GM19035 (cell line): Measurements from ENCODE around the gene MYD88.
"Not testable (repeated sequence)": the region's sequence is repeated elsewhere in the genome, so short reads cannot be mapped to it uniquely, and the experiment has no call there.

Experiments used
- ATAC-seq: cut with Tn5 transposase; IDR thresholded peaks from one replicate; pipeline ENCODE4 v1.9.1; 2021; ENCODE audit not compliant: unreplicated experiment

The MYD88 gene

DNA sequence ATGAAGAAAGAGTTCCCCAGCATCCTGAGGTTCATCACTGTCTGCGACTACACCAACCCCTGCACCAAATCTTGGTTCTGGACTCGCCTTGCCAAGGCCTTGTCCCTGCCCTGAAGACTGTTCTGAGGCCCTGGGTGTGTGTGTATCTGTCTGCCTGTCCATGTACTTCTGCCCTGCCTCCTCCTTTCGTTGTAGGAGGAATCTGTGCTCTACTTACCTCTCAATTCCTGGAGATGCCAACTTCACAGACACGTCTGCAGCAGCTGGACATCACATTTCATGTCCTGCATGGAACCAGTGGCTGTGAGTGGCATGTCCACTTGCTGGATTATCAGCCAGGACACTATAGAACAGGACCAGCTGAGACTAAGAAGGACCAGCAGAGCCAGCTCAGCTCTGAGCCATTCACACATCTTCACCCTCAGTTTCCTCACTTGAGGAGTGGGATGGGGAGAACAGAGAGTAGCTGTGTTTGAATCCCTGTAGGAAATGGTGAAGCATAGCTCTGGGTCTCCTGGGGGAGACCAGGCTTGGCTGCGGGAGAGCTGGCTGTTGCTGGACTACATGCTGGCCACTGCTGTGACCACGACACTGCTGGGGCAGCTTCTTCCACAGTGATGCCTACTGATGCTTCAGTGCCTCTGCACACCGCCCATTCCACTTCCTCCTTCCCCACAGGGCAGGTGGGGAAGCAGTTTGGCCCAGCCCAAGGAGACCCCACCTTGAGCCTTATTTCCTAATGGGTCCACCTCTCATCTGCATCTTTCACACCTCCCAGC, 2.9 kb downstream of the MYD88 start:
- ATAC-seq: no peak

DNA sequence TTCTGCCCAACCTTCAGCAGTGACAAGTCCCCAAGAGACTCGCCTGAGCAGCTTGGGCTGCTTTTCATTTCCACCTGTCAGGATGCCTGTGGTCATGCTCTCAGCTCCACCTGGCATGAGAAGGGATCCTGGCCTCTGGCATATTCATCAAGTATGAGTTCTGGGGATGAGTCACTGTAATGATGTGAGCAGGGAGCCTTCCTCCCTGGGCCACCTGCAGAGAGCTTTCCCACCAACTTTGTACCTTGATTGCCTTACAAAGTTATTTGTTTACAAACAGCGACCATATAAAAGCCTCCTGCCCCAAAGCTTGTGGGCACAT, 3.5 kb downstream of the MYD88 start:
- ATAC-seq: no peak

DNA sequence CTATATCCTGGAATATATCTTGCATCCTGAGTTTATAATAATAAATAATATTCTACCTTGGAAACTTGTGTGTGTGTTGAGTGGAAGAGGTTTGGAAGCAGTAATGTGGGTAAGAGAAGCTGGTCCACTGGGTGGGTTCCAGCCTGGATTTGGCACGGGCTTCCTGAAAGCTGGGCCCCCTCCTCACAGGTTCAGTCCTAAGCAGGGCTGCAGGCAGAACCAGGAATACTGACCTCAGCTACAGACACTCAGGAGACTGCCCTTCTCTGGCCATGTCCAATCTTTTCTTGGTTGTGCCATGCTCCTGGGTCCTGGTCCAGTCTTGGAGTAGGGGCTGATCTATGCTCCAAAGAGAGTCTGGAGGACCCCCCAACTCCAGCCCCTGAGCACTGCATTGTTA, 4.5 kb downstream of the MYD88 start:
- no peak for ATAC-seq

DNA sequence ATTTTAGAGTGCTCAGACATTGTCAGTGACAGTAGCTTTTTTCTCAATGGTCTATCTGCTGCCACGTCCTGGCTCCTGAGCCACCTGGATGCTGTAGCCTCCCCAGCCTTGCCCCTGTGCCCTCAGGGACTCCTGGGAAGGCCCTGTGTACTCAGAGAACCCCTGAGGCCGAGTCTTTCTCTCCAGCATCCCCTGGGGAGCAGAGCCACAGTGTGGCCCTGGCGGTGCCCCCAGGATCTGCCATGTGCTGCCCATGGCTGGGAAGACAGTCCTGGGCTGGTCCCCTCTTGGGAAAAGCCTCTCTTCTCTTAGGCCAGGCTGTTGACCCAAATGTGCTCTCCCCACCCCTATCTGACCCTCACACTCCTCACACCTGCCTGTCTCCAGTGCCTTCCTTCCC, 5.0 kb downstream of the MYD88 start:
- ATAC-seq: no peak

DNA sequence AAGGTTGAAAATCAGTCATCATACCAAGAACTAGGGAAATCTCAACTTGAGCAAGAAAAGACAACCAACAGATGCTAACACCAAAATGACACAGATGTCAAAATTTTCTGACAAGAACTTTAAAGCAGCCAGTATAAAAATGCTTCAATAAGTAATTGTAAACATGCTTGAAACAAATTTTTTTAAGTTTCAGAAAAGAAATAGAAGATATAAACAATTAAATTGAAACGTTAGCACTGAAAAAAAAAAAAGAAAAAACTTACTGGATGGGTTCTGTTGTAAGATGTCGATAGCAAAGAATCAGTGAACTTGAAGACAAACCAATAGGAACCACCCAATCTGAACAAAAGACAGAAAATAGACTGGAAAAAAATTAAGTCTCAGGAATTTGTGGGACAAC, 8.0 kb downstream of the MYD88 start:
- ATAC-seq: no peak

DNA sequence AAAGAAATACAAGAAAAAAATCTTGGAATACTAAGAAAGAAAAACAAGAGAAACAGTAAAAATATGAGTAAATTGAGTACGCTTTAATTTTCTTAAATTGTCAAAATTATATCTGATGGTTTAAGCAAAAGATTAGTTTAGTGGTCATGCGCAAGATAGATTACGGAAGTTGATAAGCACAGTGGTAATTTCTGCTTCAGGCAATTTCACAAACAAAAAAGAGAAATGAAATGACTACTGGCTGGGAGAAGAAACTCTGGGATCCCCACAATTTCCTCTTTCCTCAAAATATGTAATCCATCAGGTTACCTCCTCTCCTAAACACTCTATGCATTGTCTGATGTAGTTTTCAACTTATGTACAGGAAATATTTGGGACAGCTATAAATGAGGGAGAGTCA, 9.0 kb downstream of the MYD88 start:
- ATAC-seq: no peak

DNA sequence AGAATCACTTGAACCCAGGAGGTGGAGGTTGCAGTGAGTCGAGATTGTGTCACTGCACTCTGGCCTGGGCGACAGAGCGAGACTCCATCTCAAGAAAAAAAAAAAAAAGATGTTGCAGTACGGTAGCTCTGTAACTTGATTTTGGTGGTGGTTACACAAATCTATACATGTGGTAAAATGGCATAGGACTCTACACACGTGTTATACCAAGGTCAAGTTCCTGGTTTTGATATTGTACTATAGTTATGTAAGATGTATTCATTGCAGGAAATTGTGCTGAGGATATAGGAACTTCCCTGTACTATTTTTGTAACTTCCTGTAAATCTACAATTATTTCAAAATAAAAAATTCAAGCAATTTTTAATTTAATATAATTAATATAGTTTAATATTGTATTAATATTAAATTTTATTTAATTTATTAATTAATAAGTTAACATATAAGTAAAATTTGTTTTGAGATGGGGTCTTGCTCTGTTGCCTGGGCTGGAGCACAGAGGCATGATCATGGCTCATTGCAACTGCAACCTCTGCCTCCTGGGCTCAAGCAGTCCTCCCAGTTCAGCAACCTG, 9.9 kb downstream of the MYD88 start:
- ATAC-seq: no peak

DNA sequence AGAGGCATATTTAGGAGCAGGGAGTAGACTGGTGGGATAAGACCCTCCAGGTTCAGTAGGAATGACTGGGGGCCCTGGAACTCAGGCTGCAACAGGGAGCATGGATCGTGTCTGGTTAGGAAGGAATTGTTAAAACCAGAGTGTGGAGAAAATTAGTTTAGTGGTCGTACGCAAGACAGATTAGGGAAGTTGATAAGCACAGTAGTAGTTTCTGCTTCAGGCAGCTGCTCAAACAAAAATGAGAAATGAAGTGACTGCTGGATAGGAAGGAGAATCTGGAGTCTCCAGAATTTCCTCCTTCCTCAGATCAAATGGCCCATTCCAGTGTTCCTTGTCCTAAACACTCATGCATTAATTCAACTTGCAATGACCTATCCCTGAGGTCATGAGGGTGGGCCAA, 11.2 kb downstream of the MYD88 start:
- no peak for ATAC-seq

DNA sequence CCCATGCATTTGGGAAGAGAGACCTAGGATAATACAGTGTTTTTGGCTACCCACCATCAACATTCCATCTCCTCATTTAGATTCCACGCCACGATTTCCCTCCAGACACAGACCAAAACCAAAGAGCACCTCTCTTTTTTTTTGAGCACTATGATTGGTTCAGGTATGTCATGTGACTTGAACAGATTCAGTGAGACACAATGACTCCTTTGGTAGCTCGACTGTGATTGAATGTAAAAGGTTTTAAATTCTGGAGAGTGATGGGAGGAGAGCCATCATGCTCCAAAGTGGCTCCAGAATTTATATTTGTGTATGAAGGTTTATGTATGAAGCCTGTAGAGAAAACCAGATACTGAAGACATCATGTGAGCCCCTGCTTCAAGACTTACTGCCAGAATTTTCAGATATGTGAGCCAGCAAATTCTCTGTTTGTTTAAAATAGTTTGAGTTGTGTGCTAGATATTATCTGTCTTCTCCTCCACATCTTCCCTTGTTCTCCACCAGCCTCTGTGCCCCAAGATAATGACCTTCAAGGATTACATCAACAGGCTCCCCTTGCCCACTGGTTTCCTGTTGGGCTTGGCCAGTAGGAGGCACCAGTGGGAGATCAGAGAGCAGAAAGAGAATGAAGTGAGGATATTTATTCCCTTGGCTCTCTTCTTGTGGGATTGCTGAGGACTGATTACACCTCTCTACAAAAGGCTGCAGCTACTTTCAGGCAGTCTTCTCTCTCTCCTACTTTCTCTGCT, 12.5 kb downstream of the MYD88 start:
- no peak for ATAC-seq

DNA sequence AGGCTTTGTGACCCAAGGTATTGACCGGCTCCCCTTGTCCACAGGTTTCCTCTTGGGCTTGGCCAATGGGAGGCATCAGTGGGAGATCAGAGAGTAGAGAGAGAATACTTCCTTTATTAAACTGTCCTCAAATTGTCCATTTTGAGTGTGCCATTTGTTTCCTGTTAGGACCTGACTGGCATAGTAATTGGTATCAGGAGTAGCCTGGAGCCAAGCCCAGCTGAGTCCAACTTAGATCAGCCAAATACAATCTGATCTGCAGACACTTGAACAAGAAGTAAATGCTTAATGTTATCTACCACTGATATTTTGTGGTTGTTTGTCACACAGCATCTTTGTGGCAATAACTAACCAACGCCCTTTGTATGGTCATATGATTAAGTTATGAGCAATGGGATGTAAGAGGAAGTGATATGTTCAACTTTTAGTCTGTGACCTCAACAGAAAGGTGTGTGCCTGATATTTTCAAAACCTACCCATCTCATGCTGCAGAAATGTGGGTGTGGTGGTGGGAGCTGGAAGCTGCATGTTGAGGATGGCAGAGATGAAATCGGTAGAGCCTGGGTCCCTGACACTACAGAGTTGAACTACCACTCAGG, 13.3 kb downstream of the MYD88 start:
- no peak for ATAC-seq

DNA sequence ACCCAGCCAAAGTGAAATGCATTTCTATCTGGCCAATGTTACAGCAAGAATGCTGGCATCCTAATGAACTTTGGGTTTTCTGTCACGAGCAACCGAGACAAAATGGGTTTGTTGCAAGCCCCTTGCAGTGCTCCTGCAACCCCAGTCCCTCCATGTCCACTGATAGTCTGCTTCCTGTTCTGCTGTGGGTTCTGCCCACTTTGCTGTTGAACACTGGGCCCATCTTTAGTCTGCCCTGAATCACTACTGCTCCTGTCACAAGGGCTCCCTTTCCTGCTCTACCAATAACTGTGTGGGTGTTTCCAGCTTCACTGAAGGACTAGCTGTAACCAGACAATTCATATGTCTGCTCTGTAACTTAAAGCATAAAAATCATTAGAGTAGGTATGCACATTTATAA, 14.1 kb downstream of the MYD88 start:
- no peak for ATAC-seq

DNA sequence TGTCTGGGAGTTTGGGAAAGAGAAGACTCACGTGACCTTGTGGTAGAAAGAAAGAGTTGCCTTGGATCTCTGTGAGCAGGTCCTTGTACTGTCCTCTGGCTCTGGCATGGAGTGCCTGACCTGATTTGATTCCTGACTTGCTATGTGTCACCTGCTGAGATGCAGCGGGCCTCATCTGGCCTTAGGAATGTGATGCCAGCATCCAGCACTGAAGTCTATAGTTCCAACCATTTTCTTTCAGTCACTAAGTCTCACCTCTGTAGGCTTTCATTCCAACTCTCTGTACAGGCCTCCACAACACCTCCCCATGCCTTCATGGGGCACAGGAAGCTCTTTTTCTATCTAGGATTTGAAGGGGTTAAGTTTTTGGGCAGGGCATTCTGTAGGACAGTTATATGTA, 14.8 kb downstream of the MYD88 start:
- no peak for ATAC-seq

DNA sequence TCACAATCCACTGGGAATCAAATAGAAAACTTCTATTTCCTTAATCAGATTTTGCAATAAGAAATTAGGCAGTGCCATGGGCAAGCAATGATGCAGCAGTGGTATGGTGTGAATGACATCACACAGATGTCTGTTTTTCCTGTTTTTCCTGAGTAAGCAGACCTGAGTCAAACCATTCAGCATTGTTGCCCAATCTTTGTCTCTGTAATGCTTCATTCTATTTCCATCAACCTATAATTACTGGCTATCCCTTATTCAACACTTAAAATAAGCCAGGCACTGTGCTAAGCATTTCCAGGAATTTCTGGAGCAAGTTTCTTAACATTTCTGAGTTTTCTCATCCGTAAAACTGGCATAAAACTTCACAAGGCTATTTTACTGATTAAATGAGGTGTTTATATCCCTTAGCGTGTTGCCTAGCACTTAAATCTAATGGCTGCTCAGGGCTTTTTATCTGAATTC, 15.6 kb downstream of the MYD88 start:
- no peak for ATAC-seq

DNA sequence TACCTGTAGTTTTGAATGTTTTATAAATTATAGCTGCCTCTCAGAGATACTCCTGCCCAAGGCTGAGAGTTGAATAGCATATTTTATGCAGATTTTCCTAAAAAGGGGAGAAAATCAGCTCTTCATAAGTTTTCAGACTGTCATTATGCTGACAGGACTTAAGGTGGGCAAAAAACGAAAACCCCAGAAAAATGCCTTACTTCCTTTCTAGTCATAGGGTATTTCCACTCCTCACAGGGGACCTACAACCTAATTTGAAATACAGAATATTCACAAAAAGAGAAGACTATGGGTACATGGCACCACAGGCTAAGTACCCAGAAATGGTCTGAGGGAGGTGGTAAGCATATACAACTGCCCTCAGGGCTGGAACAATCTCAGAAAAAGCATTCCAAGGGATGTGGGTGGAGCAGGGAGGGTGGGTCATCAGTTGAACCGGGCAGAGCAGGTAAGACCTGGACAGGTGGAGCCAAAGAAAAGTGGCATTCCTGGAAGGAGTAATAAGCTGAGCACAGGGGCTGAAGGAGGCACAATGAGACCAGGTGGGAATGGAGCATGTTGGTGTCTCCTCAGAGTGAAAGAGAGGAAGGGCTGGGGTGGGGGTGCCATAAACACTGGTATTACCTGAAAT, 16.3 kb downstream of the MYD88 start:
- no peak for ATAC-seq

DNA sequence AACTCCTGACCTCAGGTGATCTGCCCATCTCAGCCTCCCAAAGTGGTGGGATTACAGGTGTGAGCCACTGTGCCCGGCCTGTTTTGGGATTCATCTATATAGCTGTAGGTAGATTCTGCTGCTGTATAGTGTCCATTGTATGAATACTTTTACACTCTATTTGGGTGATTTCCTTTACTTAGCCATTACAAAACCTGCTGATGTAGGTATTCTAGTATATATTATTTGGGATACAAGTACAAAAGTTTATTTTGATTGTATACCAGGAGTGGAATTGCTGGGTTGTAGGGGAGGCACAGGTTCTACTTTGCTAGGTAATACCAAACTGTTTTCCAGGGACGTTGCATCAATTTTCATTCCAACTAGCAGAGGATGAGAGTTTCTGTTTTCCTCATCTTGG, 17.4 kb downstream of the MYD88 start:
- no peak for ATAC-seq

DNA sequence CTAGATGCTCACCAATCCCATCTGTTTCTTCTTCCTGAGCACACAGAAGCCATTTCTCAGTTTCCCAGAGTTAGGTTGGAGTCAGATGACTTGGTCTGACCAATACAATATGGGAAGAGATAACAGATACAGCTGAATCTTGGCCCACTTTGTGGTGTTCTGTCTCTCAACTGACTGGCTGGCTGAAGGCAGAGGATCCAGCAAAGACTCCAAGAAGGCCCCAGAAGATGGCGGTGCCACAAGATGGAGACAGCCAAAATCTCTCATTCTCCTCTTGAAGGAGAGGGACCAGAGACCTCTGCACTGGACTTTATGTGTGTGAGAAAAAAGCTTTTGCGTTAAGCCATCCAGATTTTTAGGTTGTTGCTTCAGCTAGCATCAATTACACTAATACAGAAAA, 18.7 kb downstream of the MYD88 start:
- ATAC-seq: no peak

DNA sequence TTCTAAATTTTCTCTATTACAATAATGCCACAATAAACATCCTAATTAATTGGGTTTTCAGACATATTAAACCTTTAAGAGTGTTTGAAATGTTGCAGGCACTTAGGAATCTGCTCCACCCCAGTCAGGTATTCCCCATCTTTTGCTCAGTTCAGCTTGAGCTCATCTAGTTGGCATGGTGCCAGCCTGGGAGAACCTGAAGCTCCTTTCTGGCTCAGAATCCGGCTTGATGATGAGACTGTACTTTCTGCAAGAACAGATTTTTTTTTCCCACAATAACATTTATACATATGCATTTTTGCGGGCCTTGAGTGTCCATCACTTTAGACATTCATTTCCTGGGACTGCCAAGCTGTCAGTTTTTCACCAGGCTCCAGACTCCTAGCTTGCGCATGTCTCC, 19.1 kb downstream of the MYD88 start:
- no peak for ATAC-seq

DNA sequence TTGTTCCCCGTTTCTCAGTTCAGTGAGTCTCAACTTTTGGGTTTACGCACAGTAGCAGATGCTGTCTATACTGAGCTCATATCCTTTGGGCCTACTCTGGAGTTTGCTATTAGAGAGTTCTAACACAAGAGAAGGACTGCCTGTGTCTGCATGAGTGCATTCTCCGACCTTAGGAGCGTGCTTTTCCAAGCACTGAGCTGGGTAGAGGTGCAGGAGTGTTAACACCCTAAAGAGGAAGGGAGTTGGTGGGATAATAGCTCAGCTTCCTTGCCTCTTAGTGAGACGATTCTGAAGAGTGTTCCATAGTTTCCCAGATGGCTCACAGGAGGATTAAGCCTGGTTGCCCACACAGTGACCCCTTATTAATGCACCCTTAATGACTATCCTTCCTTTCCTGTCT, 20.0 kb downstream of the MYD88 start:
- ATAC-seq: no peak

DNA sequence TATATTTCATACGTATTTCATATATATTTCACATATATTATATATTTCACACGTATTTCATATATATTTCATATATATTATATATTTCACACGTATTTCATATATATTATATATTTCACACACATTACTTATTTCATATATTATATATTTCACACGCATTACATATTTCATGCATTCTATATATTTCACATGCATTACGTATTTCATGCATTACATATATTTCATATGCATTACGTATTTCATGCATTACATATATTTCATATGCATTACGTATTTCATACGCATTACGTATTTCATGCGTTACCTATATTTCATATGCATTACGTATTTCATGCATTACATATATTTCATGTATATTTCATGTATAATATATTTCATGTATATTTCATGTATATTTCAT, 22.2 kb downstream of the MYD88 start:
- not testable (repeated sequence) for ATAC-seq

DNA sequence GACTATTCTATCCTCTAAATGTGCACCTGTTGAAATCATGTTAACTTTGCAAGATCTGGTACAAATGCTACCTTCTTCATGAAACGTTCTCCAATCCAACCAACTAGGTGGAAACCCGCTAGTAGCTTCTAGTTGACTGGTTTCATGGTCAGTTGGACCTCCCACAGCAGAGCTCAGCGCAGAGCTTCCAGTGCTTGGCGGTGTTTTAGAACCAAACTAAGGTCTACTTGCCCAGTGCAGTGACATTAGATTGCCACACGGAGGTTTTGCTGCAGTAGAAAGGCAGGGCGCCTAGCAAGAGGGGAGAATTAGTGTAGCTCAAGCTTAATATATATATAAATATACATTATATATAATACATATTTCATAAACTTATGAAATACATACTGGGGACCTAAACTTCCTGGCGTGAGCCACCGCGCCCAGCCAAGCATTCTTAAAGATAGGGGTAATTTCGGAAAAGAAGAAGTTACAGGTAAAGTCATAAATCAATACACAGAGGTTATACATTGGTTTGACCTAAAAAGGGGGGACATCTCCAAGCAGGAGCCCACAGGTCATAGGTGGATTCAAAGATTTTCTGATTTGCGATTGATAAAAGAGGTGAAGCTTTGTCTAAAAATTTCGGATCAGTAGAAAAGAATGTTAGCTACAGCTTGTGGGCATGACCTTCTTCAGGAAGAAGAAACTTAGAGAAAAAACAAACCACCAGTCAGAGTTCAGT, 24.8 kb downstream of the MYD88 start:
- no peak for ATAC-seq
